Uterine smooth muscle cell (primary cell): ENCODE data around the gene MAGEA1. TPM values are rescaled to one million over a fixed set of nuclear protein-coding genes. Genes with fewer than 3 reads are reported as not detected.

Experiments used
- total RNA-seq: library from RNA; depleted of rRNA; stranded (reverse); fragments of >200 nt; gene quantifications from 2 replicates; pipeline ENCODE4 v1.2.3, GENCODE V29; 2014

The MAGEA1 gene
- not detected in 2 replicates for total RNA-seq

GRCh38 chrX:153179131-153179530 is at the start of gene MAGEA1:
TSS of gene MAGEA1 (plus strand) at chrX:153179284. CDS start at chrX:153182390, 3,106 bp downstream.

Other genes starting within 250 kb of the MAGEA1 start
- not detected in 2 replicates for gene PNMA5, start 185.2 kb upstream of the MAGEA1 start, total RNA-seq
- 0.11 and 0.12 TPM in 2 replicates for gene PNMA3, start 122.8 kb upstream of the MAGEA1 start, total RNA-seq
- 3.5 and 8.7 TPM in 2 replicates for gene PNMA6A, start 106.8 kb upstream of the MAGEA1 start, total RNA-seq
- not detected in 2 replicates for gene PNMA6F, start 142.5 kb downstream of the MAGEA1 start, total RNA-seq
- gene ZNF275, start 154.9 kb downstream of the MAGEA1 start, total RNA-seq, result 9.1 and 10.2 TPM in 2 replicates
- not detected in 2 replicates for gene PNMA6E, start 222.1 kb downstream of the MAGEA1 start, total RNA-seq
- 0.33 and 0.50 TPM in 2 replicates for gene ZFP92, start 232.2 kb downstream of the MAGEA1 start, total RNA-seq